Smooth muscle cell (in vitro differentiated cells): ENCODE data around the gene SLFNL1. TPM values are rescaled to one million over a fixed set of nuclear protein-coding genes. Genes with fewer than 3 reads are reported as not detected.

ENCODE experiments used
- DNase-seq: peaks from one replicate; lab custom pipeline; 2025; ENCODE audit not compliant: unreplicated experiment; lab: John Stamatoyannopoulos, UW
- H2AFZ ChIP-seq: fragments of 200-600 bp; sonication (generic); 2 replicates; pipeline ENCODE4 v1.6.0; 2016; ENCODE audit warnings: antibody characterized with exemption, low read depth, mild to moderate bottlenecking
- H3F3A ChIP-seq: fragments of 200-600 bp; sonication (generic); 2 replicates; pipeline ENCODE4 v1.6.0; 2017; ENCODE audit warnings: antibody characterized with exemption, low read depth
- H3K27ac ChIP-seq: fragments of 200-600 bp; sonication (generic); 2 replicates; pipeline ENCODE4 v1.5.1; 2016; ENCODE audit warnings: low read depth, mild to moderate bottlenecking
- H3K27me3 ChIP-seq: fragments of 200-600 bp; sonication (generic); 2 replicates; pipeline ENCODE4 v1.6.1; 2016; ENCODE audit warnings: low read depth, mild to moderate bottlenecking
- H3K36me3 ChIP-seq: fragments of 200-600 bp; sonication (generic); 2 replicates; pipeline ENCODE4 v1.5.1; 2016; ENCODE audit warnings: low read depth
- H3K4me1 ChIP-seq: fragments of 200-600 bp; sonication (generic); 2 replicates; pipeline ENCODE4 v1.5.1; 2016; ENCODE audit warnings: low read depth
- H3K4me2 ChIP-seq: fragments of 200-600 bp; sonication (generic); 2 replicates; pipeline ENCODE4 v1.6.0; 2016; ENCODE audit warnings: mild to moderate bottlenecking
- H3K4me3 ChIP-seq: fragments of 200-600 bp; sonication (generic); 2 replicates; pipeline ENCODE4 v1.5.1; 2016; ENCODE audit warnings: mild to moderate bottlenecking
- H3K79me2 ChIP-seq: fragments of 200-600 bp; sonication (generic); 2 replicates; pipeline ENCODE4 v1.6.0; 2016; ENCODE audit warnings: low read depth, mild to moderate bottlenecking
- H3K9ac ChIP-seq: fragments of 200-600 bp; sonication (generic); 2 replicates; pipeline ENCODE4 v1.6.0; 2016; ENCODE audit warnings: low read depth
- H3K9me3 ChIP-seq: fragments of 200-600 bp; sonication (generic); replicated peaks from 2 replicates; pipeline ENCODE4 v1.5.1; 2016; ENCODE audit warnings: low read depth
- H4K20me1 ChIP-seq: fragments of 200-600 bp; sonication (generic); 2 replicates; pipeline ENCODE4 v1.6.0; 2016; ENCODE audit warnings: low read depth
- WGBS: methylation state at CpG from one replicate; pipeline ENCODE4 v1.1.7; 2016; ENCODE audit warnings: low lambda C conversion rate; 5-methylcytosine and 5-hydroxymethylcytosine counted together
- polyA plus RNA-seq: library from polyadenylated mRNA; unstranded; fragments of >200 nt; fragmentation: Nextera tagmentation; extraction: Ambion mirVana; gene quantifications from 2 replicates; pipeline ENCODE4 v1.2.1, GENCODE V29; 2016
- total RNA-seq: library from RNA; depleted of rRNA; stranded (reverse); fragments of >200 nt; gene quantifications from 2 replicates; pipeline ENCODE4 v1.2.3, GENCODE V29; 2014
- TF ChIP-seq, protein P1 (sequence below): fragments of 200-600 bp; sonication (generic); IDR thresholded peaks from 2 replicates; pipeline ENCODE4 v1.5.1; 2017; ENCODE audit warnings: borderline replicate concordance, mild to moderate bottlenecking, antibody characterized with exemption; ENCODE audit not compliant: insufficient read depth, poor library complexity, severe bottlenecking

SLFNL1 gene
- total and polyA plus RNA-seq, 2 experiments from 2014 or later: 0.22 to 0.58 TPM

- Histone ChIP-seq H3K4me2 (no peak overlapping the region), H3K9me3 (no peaks in the 10 kb centered on the region), H3K36me3 (peaks cover 14% of the 10 kb centered on the region), H4K20me1 (no peaks in the 10 kb centered on the region), H3K4me3 (no peak overlapping the region), H3K9ac (no peak overlapping the region), H3F3A (no peaks in the 10 kb centered on the region), H2AFZ (no peak overlapping the region), H3K79me2 (no peaks in the 10 kb centered on the region), H3K27ac (no peak overlapping the region), H3K27me3 (no peaks in the 10 kb centered on the region), H3K4me1 (no peaks in the 10 kb centered on the region)
- TF ChIP-seq, protein P1, sequence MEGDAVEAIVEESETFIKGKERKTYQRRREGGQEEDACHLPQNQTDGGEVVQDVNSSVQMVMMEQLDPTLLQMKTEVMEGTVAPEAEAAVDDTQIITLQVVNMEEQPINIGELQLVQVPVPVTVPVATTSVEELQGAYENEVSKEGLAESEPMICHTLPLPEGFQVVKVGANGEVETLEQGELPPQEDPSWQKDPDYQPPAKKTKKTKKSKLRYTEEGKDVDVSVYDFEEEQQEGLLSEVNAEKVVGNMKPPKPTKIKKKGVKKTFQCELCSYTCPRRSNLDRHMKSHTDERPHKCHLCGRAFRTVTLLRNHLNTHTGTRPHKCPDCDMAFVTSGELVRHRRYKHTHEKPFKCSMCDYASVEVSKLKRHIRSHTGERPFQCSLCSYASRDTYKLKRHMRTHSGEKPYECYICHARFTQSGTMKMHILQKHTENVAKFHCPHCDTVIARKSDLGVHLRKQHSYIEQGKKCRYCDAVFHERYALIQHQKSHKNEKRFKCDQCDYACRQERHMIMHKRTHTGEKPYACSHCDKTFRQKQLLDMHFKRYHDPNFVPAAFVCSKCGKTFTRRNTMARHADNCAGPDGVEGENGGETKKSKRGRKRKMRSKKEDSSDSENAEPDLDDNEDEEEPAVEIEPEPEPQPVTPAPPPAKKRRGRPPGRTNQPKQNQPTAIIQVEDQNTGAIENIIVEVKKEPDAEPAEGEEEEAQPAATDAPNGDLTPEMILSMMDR: no peak
- WGBS: 90% methylated on average over 3 of the region's 3 CpGs
- no peak for DNase-seq
Measured at GRCh38 chr1:41033272-41033671, 11.7 kb upstream of the SLFNL1 start.

DNA sequence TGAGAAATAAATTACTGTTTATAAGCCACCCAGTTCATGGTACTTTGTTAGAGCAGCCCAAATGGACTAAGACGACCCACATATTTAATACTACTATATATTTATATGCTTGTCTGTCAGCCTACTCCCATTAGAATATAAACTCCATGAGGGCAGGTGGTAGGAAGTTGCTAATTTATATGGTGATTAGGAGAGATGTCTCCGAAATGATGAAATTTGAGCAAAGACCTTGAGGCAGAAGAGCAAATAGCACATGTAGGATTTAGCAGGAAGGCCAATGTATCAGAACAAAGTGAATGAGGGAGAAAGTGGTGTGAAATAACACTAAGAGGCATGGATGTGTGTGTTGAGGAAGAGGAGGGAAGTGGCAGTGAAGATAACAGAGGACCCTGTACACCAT lies 10.6 kb upstream of the SLFNL1 start:
- Histone ChIP-seq H3F3A (no peaks in the 10 kb centered on the region), H4K20me1 (no peaks in the 10 kb centered on the region), H3K79me2 (no peaks in the 10 kb centered on the region), H3K27me3 (no peaks in the 10 kb centered on the region), H3K4me1 (no peaks in the 10 kb centered on the region), H3K4me3 (no peak overlapping the region), H2AFZ (no peak overlapping the region), H3K36me3 (peaks cover 14% of the 10 kb centered on the region), H3K4me2 (no peak overlapping the region), H3K9me3 (no peaks in the 10 kb centered on the region), H3K27ac (no peak overlapping the region), H3K9ac (no peak overlapping the region)
- 96% methylated on average over 2 of the region's 2 CpGs for WGBS
- TF ChIP-seq, protein P1: no peak
- DNase-seq: no peak

GRCh38 chr1:41030872-41031616 lies 9.5 kb upstream of the SLFNL1 start:
- Histone ChIP-seq H3K27ac (no peak overlapping the region), H3K36me3 (peaks cover 14% of the 10 kb centered on the region), H4K20me1 (no peaks in the 10 kb centered on the region), H3K9me3 (no peaks in the 10 kb centered on the region), H3K4me3 (no peak overlapping the region), H3F3A (no peaks in the 10 kb centered on the region), H2AFZ (no peak overlapping the region), H3K9ac (no peak overlapping the region), H3K79me2 (no peaks in the 10 kb centered on the region), H3K4me1 (no peaks in the 10 kb centered on the region), H3K27me3 (no peaks in the 10 kb centered on the region), H3K4me2 (no peak overlapping the region)
- WGBS: 98% methylated on average over 8 of the region's 8 CpGs
- DNase-seq: no peak
- TF ChIP-seq, protein P1: no peak
